Natural killer cell (primary cell): ENCODE data around the gene HSD17B4. TPM values are rescaled to one million over a fixed set of nuclear protein-coding genes. Genes with fewer than 3 reads are reported as not detected.

Experiments
- ATAC-seq, 3 donors: fragments of 150-1000 bp in 2 of 3; fragments of 200-7000 bp in 1 of 3; cut with Tn5 transposase; 1 replicate in 1 of 3; 2 replicates in 2 of 3; pipeline ENCODE4 v1.10.0; 2021; ENCODE audit warnings: mild to moderate bottlenecking in 2 of 3, moderate library complexity in 2 of 3
- DNase-seq, 2 donors: peaks; one replicate each; pipeline versions ENCODE4 v3.0.0 to v3.0.0-alpha.2; 2013 to 2021; ENCODE audit warnings: mixed read lengths in 1 of 2
- H3K27ac ChIP-seq: one replicate; pipeline ENCODE4 v1.5.1; 2013; ENCODE audit warnings: mild to moderate bottlenecking, low read length
- H3K27me3 ChIP-seq: one replicate; pipeline ENCODE4 v1.6.1; 2013; ENCODE audit warnings: low read length; ENCODE audit not compliant: control insufficient read depth, insufficient read depth
- H3K36me3 ChIP-seq: one replicate; pipeline ENCODE4 v1.6.1; 2013; ENCODE audit warnings: low read length; ENCODE audit not compliant: control insufficient read depth, insufficient read depth
- H3K4me1 ChIP-seq: one replicate; pipeline ENCODE4 v1.6.1; 2013; ENCODE audit warnings: low read length; ENCODE audit not compliant: control insufficient read depth, insufficient read depth
- H3K4me3 ChIP-seq: one replicate; pipeline ENCODE4 v1.5.1; 2013; ENCODE audit warnings: low read length
- H3K9me3 ChIP-seq: one replicate; pipeline ENCODE4 v1.6.1; 2013; ENCODE audit warnings: low read length; ENCODE audit not compliant: control insufficient read depth, insufficient read depth
- H3K27ac Mint-ChIP-seq, 2 donors: one replicate each; pipeline ENCODE4 v1.8.0; 2022; ENCODE audit warnings: mild to moderate bottlenecking in 2 of 2, mixed read lengths in 2 of 2, moderate library complexity in 1 of 2
- H3K27me3 Mint-ChIP-seq, 2 donors: one replicate each; pipeline ENCODE4 v1.8.0; 2022; ENCODE audit warnings: low read depth in 2 of 2, mixed read lengths in 2 of 2
- H3K36me3 Mint-ChIP-seq: one replicate; pipeline ENCODE4 v1.8.0; 2022; ENCODE audit warnings: mixed read lengths
- H3K4me1 Mint-ChIP-seq, 2 donors: one replicate each; pipeline ENCODE4 v1.8.0; 2022; ENCODE audit warnings: mixed read lengths in 2 of 2
- H3K4me3 Mint-ChIP-seq: one replicate; pipeline ENCODE4 v1.8.0; 2022; ENCODE audit warnings: mild to moderate bottlenecking, moderate library complexity, mixed read lengths
- H3K9me3 Mint-ChIP-seq, 2 donors: one replicate each; pipeline ENCODE4 v1.8.0; 2022; ENCODE audit warnings: mixed read lengths in 2 of 2
- CTCF ChIP-seq: fragments of 200-600 bp; IDR thresholded peaks from one replicate; pipeline ENCODE4 v1.8.0; 2022; ENCODE audit warnings: antibody characterized with exemption
- WGBS: methylation state at CpG from one replicate; pipeline ENCODE4 v1.1.7; 2013; ENCODE audit warnings: missing lambda C conversion rate; ENCODE audit not compliant: insufficient coverage; 5-methylcytosine and 5-hydroxymethylcytosine counted together
- intact Hi-C: fragments of 100-400 bp; cut with micrococcal nuclease; formaldehyde crosslinking; loops from one replicate; pipeline ENCODE4 v1.14.2; 2022
- total RNA-seq, 4 donors: library from RNA; stranded (reverse); fragments of 120-200 nt in 1 of 4; gene quantifications; one replicate each; pipeline versions ENCODE4 v1.2.3 to v1.2.4, GENCODE V29; 2013 to 2022

Gene HSD17B4
- total RNA-seq, 3 donors from 2014 or later (not counting 1 experiment from before 2014, with no cell fraction given) = 38.2 to 76.9 (median 51.9) TPM

- no peaks in the 10 kb centered on the region for H3K36me3 Mint-ChIP-seq
- no peak overlapping the region for H3K4me3 ChIP-seq
- ATAC-seq (no peak), DNase-seq (no peak)
- no peaks in the 10 kb centered on the region for H3K4me1 Mint-ChIP-seq
- H3K4me3 Mint-ChIP-seq = no peak overlapping the region
- intact Hi-C loops = no loop called here
- no peaks in the 10 kb centered on the region for H3K9me3 Mint-ChIP-seq
- H3K27me3 ChIP-seq = no peaks in the 10 kb centered on the region
- H3K4me1 ChIP-seq = no peaks in the 10 kb centered on the region
- TF ChIP-seq CTCF = no peak
- H3K27me3 Mint-ChIP-seq = no peaks in the 10 kb centered on the region
- H3K9me3 ChIP-seq = no peaks in the 10 kb centered on the region
- H3K36me3 ChIP-seq = no peaks in the 10 kb centered on the region
- H3K27ac Mint-ChIP-seq = no peak overlapping the region
- H3K27ac ChIP-seq = no peak overlapping the region
These were observed 118.6 kb downstream of the HSD17B4 start for GRCh38 chr5:119570910-119571309.

DNA sequence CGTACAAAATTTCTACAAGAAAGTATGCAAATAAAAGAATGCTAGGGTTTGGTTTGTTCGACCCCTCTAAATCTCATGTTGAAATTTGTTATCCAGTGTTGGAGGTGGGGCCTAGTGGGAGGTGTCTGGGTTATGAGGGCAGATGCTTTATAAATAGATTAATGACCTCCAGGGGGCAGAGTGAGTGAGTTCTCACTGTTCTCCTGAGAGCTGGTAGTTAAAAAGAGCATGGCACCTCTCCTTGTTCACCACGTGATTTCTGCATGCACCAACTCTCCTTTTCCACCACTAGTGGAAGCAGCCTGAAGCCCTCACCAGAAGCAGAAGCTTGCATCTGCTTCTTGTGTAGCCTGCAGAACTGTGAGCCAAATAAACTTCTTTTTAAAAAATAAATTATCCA is 126.6 kb downstream of the HSD17B4 start:
- no peaks in the 10 kb centered on the region for H3K4me1 Mint-ChIP-seq
- intact Hi-C loops = no loop called here
- H3K4me1 ChIP-seq = no peaks in the 10 kb centered on the region
- H3K27me3 Mint-ChIP-seq = peaks cover 2 to 14% of the 10 kb centered on the region in 2 donors
- H3K4me3 Mint-ChIP-seq = no peak overlapping the region
- DNase-seq = peak in 1 of 2 donors; percentile 12
- H3K9me3 ChIP-seq = no peaks in the 10 kb centered on the region
- no peak overlapping the region for H3K27ac Mint-ChIP-seq
- H3K4me3 ChIP-seq = no peak overlapping the region
- WGBS = 50% methylated on average over 2 of the region's 3 CpGs
- no peaks in the 10 kb centered on the region for H3K36me3 ChIP-seq
- H3K9me3 Mint-ChIP-seq = peaks cover 0 to 2% of the 10 kb centered on the region in 2 donors
- ATAC-seq = no peak
- no peak overlapping the region for H3K27ac ChIP-seq
- H3K36me3 Mint-ChIP-seq = no peaks in the 10 kb centered on the region
- no peak for TF ChIP-seq CTCF
- no peaks in the 10 kb centered on the region for H3K27me3 ChIP-seq

- Mint-ChIP-seq H3K27me3 (peaks cover 0 to 14% of the 10 kb centered on the region in 2 donors), H3K4me3 (no peak overlapping the region), H3K9me3 (peaks cover 0 to 3% of the 10 kb centered on the region in 2 donors), H3K36me3 (no peaks in the 10 kb centered on the region), H3K27ac (no peak overlapping the region), H3K4me1 (no peaks in the 10 kb centered on the region)
- TF ChIP-seq CTCF = no peak
- Histone ChIP-seq H3K4me1 (no peaks in the 10 kb centered on the region), H3K9me3 (no peaks in the 10 kb centered on the region), H3K27ac (no peak overlapping the region), H3K36me3 (no peaks in the 10 kb centered on the region), H3K4me3 (no peak overlapping the region), H3K27me3 (no peaks in the 10 kb centered on the region)
- no peak for DNase-seq
- intact Hi-C loops = no loop called here
- ATAC-seq = no peak
- whole genome bisulfite sequencing = 86% methylated on average over 1 of the region's 1 CpG
These were observed 130.7 kb downstream of the HSD17B4 start for GRCh38 chr5:119582987-119583386.

- WGBS = 100% methylated on average over 2 of the region's 3 CpGs
- DNase-seq = no peak
- no peak overlapping the region for H3K27ac ChIP-seq
- no peak for ATAC-seq
- no peaks in the 10 kb centered on the region for H3K36me3 Mint-ChIP-seq
- H3K36me3 ChIP-seq = no peaks in the 10 kb centered on the region
- no peaks in the 10 kb centered on the region for H3K27me3 ChIP-seq
- H3K9me3 ChIP-seq = no peaks in the 10 kb centered on the region
- no peak overlapping the region for H3K4me3 ChIP-seq
- H3K4me1 ChIP-seq = no peaks in the 10 kb centered on the region
- intact Hi-C loops = no loop called here
- H3K4me1 Mint-ChIP-seq = no peaks in the 10 kb centered on the region
- no peak overlapping the region for H3K27ac Mint-ChIP-seq
- peaks cover 0 to 3% of the 10 kb centered on the region in 2 donors for H3K9me3 Mint-ChIP-seq
- no peak overlapping the region for H3K4me3 Mint-ChIP-seq
- no peak for TF ChIP-seq CTCF
- H3K27me3 Mint-ChIP-seq = peaks cover 0 to 14% of the 10 kb centered on the region in 2 donors
These were observed 131.4 kb downstream of the HSD17B4 start for GRCh38 chr5:119583684-119584083.
